Mucosa of descending colon (tissue), 3 donors: ENCODE results near the gene GSPT1. TPM values are rescaled to one million over a fixed set of nuclear protein-coding genes. Genes with fewer than 3 reads are reported as not detected.

Experiments used
- ATAC-seq: fragments of 200-7000 bp; cut with Tn5 transposase; one replicate; pipeline ENCODE4 v1.9.1; 2020; ENCODE audit warnings: mild to moderate bottlenecking, moderate library complexity
- DNase-seq, 3 donors: peaks; one replicate each; pipeline ENCODE4 v3.0.0-alpha.2; 2020
- H3K36me3 ChIP-seq: fragments of 200-600 bp; one replicate; pipeline ENCODE4 v1.8.0; 2021; ENCODE audit warnings: low read depth, mild to moderate bottlenecking
- H3K4me1 ChIP-seq: fragments of 200-600 bp; one replicate; pipeline ENCODE4 v1.8.0; 2021; ENCODE audit warnings: low read depth, mild to moderate bottlenecking
- H3K4me3 ChIP-seq: fragments of 200-600 bp; one replicate; pipeline ENCODE4 v1.8.0; 2021; ENCODE audit warnings: mild to moderate bottlenecking
- H3K9me3 ChIP-seq: fragments of 200-600 bp; one replicate; pipeline ENCODE4 v1.8.0; 2021; ENCODE audit warnings: mild to moderate bottlenecking
- intact Hi-C, 2 donors: fragments of 100-400 bp; cut with DNase I in 1 of 2; cut with micrococcal nuclease in 1 of 2; formaldehyde crosslinking; loops; one replicate each; pipeline versions ENCODE4 v1.11.0 to v1.11.1; 2022; cut with DNase I, micrococcal nuclease
- total RNA-seq, 3 donors: library from RNA; stranded (reverse); fragmentation: NEBNext Ultra II Directional in 2 of 3; extraction: Animal tissue kit (Norgen Biotek cat#: 25700) in 2 of 3; gene quantifications; one replicate each; pipeline versions ENCODE4 v1.2.1 to v1.2.4, GENCODE V29; 2021 to 2023
- TF ChIP-seq, protein P1 (sequence below): fragments of 200-600 bp; IDR thresholded peaks from one replicate; pipeline ENCODE4 v1.8.0; 2022; ENCODE audit warnings: antibody characterized with exemption, mild to moderate bottlenecking
- donor health status: DM: no; HTN: no; CAD: no; lungs with moderate emphysema.
- donor health status: DM: no; HTN: no; CAD: no.
- donor health status: DM: no; HTN: yes; CAD: no.

Gene GSPT1
- total RNA-seq, 3 donors from 2014 or later: 99.0 to 119 (median 113) TPM

DNA sequence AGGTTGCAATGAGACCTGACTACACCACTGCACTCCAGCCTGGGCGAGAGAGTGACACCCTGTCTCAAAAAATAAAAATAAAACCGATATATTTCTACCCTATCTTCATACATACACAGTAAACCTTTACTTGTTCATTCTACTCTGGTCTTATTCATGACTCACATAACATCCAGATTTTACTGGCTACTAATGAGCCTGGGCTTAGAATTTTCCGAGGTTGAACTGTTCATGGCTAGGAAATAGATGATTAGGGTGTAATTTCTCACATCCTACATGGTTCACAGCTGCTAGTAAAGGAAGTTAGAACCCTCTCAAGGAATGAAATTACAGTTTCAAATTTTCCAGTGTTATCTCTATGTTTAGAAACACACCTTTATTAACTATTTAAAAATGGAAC is 14.7 kb downstream of the GSPT1 start:
- H3K36me3 ChIP-seq: no peaks in the 10 kb centered on the region
- intact Hi-C loops: no loop called here
- TF ChIP-seq, protein P1, sequence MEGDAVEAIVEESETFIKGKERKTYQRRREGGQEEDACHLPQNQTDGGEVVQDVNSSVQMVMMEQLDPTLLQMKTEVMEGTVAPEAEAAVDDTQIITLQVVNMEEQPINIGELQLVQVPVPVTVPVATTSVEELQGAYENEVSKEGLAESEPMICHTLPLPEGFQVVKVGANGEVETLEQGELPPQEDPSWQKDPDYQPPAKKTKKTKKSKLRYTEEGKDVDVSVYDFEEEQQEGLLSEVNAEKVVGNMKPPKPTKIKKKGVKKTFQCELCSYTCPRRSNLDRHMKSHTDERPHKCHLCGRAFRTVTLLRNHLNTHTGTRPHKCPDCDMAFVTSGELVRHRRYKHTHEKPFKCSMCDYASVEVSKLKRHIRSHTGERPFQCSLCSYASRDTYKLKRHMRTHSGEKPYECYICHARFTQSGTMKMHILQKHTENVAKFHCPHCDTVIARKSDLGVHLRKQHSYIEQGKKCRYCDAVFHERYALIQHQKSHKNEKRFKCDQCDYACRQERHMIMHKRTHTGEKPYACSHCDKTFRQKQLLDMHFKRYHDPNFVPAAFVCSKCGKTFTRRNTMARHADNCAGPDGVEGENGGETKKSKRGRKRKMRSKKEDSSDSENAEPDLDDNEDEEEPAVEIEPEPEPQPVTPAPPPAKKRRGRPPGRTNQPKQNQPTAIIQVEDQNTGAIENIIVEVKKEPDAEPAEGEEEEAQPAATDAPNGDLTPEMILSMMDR: no peak
- no peak for DNase-seq
- no peaks in the 10 kb centered on the region for H3K9me3 ChIP-seq
- ATAC-seq: no peak
- H3K4me3 ChIP-seq: no peak overlapping the region
- H3K4me1 ChIP-seq: no peaks in the 10 kb centered on the region

- TF ChIP-seq, protein P1: no peak
- Histone ChIP-seq H3K4me3 (no peak overlapping the region), H3K9me3 (no peaks in the 10 kb centered on the region), H3K36me3 (no peaks in the 10 kb centered on the region), H3K4me1 (no peaks in the 10 kb centered on the region)
- intact Hi-C loops: no loop called here
- ATAC-seq (no peak), DNase-seq (no peak)
Measured at GRCh38 chr16:11896486-11897176, 19.1 kb downstream of the GSPT1 start.

GRCh38 chr16:11893571-11893970 is 22.2 kb downstream of the GSPT1 start:
- Histone ChIP-seq H3K36me3 (peaks cover 4% of the 10 kb centered on the region), H3K4me3 (no peak overlapping the region), H3K9me3 (no peaks in the 10 kb centered on the region), H3K4me1 (no peaks in the 10 kb centered on the region)
- DNase-seq: no peak
- ATAC-seq: no peak
- intact Hi-C loops: no loop called here
- TF ChIP-seq, protein P1: no peak

DNA sequence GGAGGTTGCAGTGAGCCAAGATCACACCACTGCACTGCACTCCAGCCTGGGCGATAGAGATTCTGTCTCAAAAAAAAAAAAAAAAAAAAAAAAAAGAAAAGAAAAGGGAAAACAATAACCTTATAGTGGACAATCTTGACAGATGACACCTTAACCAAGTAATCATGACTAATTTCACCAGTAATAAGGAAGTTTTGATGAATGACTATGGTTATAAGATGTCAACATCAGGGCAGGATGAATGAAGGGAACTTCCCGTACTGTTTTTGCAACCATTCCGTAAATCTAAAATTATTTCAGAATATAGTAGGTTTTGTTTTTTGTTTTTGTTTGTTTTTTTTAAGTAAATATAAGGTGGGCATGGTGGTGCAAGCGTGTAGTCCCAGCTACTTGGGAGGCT is 23.0 kb downstream of the GSPT1 start:
- ATAC-seq (peak; percentile 38), DNase-seq (no peak)
- intact Hi-C loops: no loop called here
- Histone ChIP-seq H3K36me3 (peaks cover 8% of the 10 kb centered on the region), H3K4me3 (no peak overlapping the region), H3K9me3 (no peaks in the 10 kb centered on the region), H3K4me1 (no peaks in the 10 kb centered on the region)
- TF ChIP-seq, protein P1: no peak

GRCh38 chr16:11890231-11890965 is 25.4 kb downstream of the GSPT1 start:
- TF ChIP-seq, protein P1: no peak
- H3K9me3 ChIP-seq: no peaks in the 10 kb centered on the region
- intact Hi-C loops: no loop called here
- DNase-seq (no peak), ATAC-seq (no peak)
- peaks cover 8% of the 10 kb centered on the region for H3K36me3 ChIP-seq
- no peak overlapping the region for H3K4me3 ChIP-seq
- no peaks in the 10 kb centered on the region for H3K4me1 ChIP-seq
